Posterior cingulate gyrus (tissue), 11 donors: ENCODE results near the gene SARS1.
"Not testable (repeated sequence)": the region's sequence is repeated elsewhere in the genome, so short reads cannot be mapped to it uniquely, and the experiment has no call there.

Source experiments
- DNase-seq, 10 donors: peaks; one replicate each; pipeline versions ENCODE4 v3.0.0 to v3.0.0-alpha.2; 2020 to 2021; ENCODE audit warnings: mixed read lengths in 3 of 10
- intact Hi-C: fragments of 100-400 bp; cut with DNase I; formaldehyde crosslinking; loops from one replicate; pipeline ENCODE4 v1.15.1; 2023

SARS1 gene

GRCh38 chr1:109213824-109214693 is at the start of gene SARS1:
TSS of gene SARS1 (plus strand) at chr1:109213918. CDS start at chr1:109213993, 75 bp downstream.
- intact Hi-C loops: no loop called here
- DNase-seq: peak; percentile 84 to 98 (median 88)

GRCh38 chr1:109164538-109164937 is 49.2 kb upstream of the SARS1 start:
- DNase-seq: peak in 1 of 10 donors; percentile 75

GRCh38 chr1:109167001-109167506 is 46.7 kb upstream of the SARS1 start:
- peak in 1 of 10 donors; percentile 10 for DNase-seq
- intact Hi-C loops: no loop called here

More at GRCh38 chr1:109164538-109164937, 49.2 kb upstream of the SARS1 start:
- intact Hi-C loops: no loop called here

- intact Hi-C loops: no loop called here
These were observed 43.5 kb upstream of the SARS1 start for GRCh38 chr1:109170035-109170764.

GRCh38 chr1:109171646-109172045 is 42.1 kb upstream of the SARS1 start:
- DNase-seq: peak in 1 of 10 donors; percentile 54
- intact Hi-C loops: no loop called here

More at GRCh38 chr1:109170035-109170764, 43.5 kb upstream of the SARS1 start:
- DNase-seq: peak in 1 of 10 donors; percentile 9

GRCh38 chr1:109176349-109176748 is 37.4 kb upstream of the SARS1 start:
- intact Hi-C loops: not testable (repeated sequence)
- peak in 1 of 10 donors; percentile 19 for DNase-seq

GRCh38 chr1:109180715-109181084 is 33.0 kb upstream of the SARS1 start:
- intact Hi-C loops, DNase-seq: not testable (repeated sequence)

- intact Hi-C loops: no loop called here
- DNase-seq: peak in 1 of 10 donors; percentile 1
These were observed 32.5 kb upstream of the SARS1 start for GRCh38 chr1:109181085-109181806.

GRCh38 chr1:109181807-109182163 is 31.9 kb upstream of the SARS1 start:
- intact Hi-C loops: no loop called here
- no peak for DNase-seq

GRCh38 chr1:109183058-109183738 is 30.5 kb upstream of the SARS1 start:
- intact Hi-C loops: no loop called here
- peak in 1 of 10 donors; percentile 18 for DNase-seq

GRCh38 chr1:109184687-109185086 is 29.0 kb upstream of the SARS1 start:
- intact Hi-C loops: no loop called here
- DNase-seq: peak in 1 of 10 donors; percentile 24

GRCh38 chr1:109185357-109185756 is 28.4 kb upstream of the SARS1 start:
- DNase-seq: peak in 2 of 10 donors; percentile 38 to 82
- intact Hi-C loops: no loop called here

- peak in 8 of 10 donors; percentile 47 to 95 (median 72) for DNase-seq
- intact Hi-C loops: no loop called here
These were observed 27.6 kb upstream of the SARS1 start for GRCh38 chr1:109185990-109186732.

- DNase-seq: peak; percentile 17 to 93 (median 54)
- intact Hi-C loops: no loop called here
These were observed 27.0 kb upstream of the SARS1 start for GRCh38 chr1:109186733-109187086.

GRCh38 chr1:109187127-109187526 is 26.6 kb upstream of the SARS1 start:
- intact Hi-C loops: no loop called here
- peak in 1 of 10 donors; percentile 50 for DNase-seq

GRCh38 chr1:109188200-109188599 is 25.5 kb upstream of the SARS1 start:
- intact Hi-C loops: no loop called here
- no peak for DNase-seq

- DNase-seq: no peak
- intact Hi-C loops: no loop called here
These were observed 24.9 kb upstream of the SARS1 start for GRCh38 chr1:109188781-109189180.

- intact Hi-C loops: no loop called here
- no peak for DNase-seq
These were observed 23.5 kb upstream of the SARS1 start for GRCh38 chr1:109190189-109190588.

GRCh38 chr1:109191377-109191776 is 22.3 kb upstream of the SARS1 start:
- peak in 2 of 10 donors; percentile 20 to 28 for DNase-seq
- intact Hi-C loops: no loop called here
